Bronchial epithelial cell (primary cell): ENCODE measurements around the gene RAD21L1. TPM values are rescaled to one million over a fixed set of nuclear protein-coding genes. Genes with fewer than 3 reads are reported as not detected.

ENCODE experiments used
- DNase-seq: peaks from one replicate; pipeline ENCODE4 v3.0.0-alpha.2; 2010; ENCODE audit warnings: low read depth
- FAIRE-seq: peaks from 2 replicates; lab custom pipeline; 2011; peaks lifted over from hg19 to GRCh38; lab: Jason Lieb, UNC
- H3K27me3 ChIP-seq: 2 replicates; pipeline ENCODE4 v1.5.1; 2011; ENCODE audit warnings: low read length; ENCODE audit not compliant: control insufficient read depth, insufficient read depth
- H3K36me3 ChIP-seq: 2 replicates; pipeline ENCODE4 v1.5.1; 2011; ENCODE audit warnings: low read length; ENCODE audit not compliant: control insufficient read depth, insufficient read depth
- H3K4me3 ChIP-seq: 2 replicates; pipeline ENCODE4 v1.5.1; 2011; ENCODE audit warnings: mild to moderate bottlenecking, low read depth, low read length, control low read depth
- CTCF ChIP-seq: IDR thresholded peaks from 2 replicates; pipeline ENCODE4 v1.5.1; 2011; ENCODE audit warnings: mild to moderate bottlenecking, moderate library complexity, low read length, control low read depth, inconsistent platforms; ENCODE audit not compliant: insufficient read depth, severe bottlenecking
- total RNA-seq: library from RNA; depleted of rRNA; stranded (reverse); fragments of >200 nt; gene quantifications from 2 replicates; pipeline ENCODE4 v1.2.1, GENCODE V29; 2014

Gene RAD21L1
- total RNA-seq, 1 donor from 2014 or later: under 0.01 TPM

- H3K4me3 ChIP-seq: no peak overlapping the region
- no peak for TF ChIP-seq CTCF
- FAIRE-seq (no peak), DNase-seq (no peak)
- H3K36me3 ChIP-seq: no peaks in the 10 kb centered on the region
- no peaks in the 10 kb centered on the region for H3K27me3 ChIP-seq
Observed at GRCh38 chr20:1300083-1300840, 74.4 kb downstream of the RAD21L1 start.

DNA sequence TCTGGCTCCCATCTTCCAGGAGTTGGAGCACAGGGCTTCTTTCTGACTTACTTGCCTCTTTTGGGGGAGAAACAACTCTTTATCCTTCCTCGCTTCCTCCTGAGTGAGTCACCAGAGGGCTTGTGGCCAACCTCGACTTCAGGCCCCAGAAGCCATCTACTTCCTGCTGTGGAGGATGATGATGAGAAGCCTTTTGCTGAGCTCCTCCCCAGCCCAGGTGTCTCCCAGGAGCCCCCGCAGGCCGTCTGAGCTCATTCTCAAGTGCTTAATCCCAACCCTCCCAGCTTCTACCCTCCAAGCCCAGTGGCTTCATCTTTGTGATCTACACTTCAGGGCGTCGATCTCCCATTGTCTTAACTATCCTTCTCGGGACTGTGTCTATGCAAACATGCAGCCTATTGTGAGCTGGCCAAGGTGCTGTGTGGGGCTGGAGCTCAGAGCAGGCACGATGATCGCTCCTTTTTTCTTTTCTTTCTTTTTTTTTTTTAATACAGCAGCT, 75.2 kb downstream of the RAD21L1 start:
- DNase-seq (peak; percentile 66), FAIRE-seq (no peak)
- Histone ChIP-seq H3K4me3 (no peak overlapping the region), H3K36me3 (no peaks in the 10 kb centered on the region), H3K27me3 (no peaks in the 10 kb centered on the region)
- TF ChIP-seq CTCF: no peak

DNA sequence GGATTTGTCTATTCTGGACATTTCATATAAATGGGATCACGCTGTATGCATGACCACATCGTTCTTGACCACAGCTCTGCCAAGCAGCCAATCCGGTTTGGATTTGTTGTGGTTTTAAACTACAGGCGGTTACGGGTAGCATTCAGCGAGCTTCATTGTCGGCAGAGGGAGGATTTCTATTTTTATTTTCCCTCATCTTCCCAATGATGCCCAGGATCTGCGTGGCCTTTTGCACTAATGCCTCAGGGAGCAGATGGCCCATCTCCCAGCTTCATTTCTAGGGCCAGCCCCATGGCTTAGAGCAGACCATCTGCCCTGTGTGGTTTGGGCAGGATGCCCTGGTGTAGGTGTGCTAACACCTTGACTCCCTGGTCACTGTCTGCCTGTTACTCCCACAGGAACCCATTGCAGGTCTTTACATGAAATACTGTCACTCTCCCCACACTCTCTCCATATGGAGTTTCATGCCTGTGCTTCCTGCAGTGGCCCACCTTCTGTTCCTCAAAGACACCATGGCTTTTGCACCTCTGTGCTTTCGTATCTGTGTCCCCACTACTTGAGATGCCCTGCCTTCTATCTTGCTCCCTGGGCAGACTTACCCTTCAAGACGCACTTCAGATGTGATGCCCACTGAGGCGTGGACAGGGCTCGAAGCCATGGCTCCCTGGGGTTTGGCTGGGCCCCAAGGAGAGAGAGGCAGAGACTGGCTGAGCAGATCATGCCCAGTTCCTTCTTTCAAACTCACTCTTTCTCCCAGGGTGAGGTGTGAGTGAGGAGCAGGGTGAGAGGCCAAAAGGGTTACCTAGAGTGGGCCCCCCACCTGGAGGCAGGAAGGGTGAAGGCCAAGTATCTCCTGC, 77.1 kb downstream of the RAD21L1 start:
- no peaks in the 10 kb centered on the region for H3K27me3 ChIP-seq
- FAIRE-seq (no peak), DNase-seq (no peak)
- peaks cover 2% of the 10 kb centered on the region for H3K36me3 ChIP-seq
- H3K4me3 ChIP-seq: no peak overlapping the region
- TF ChIP-seq CTCF: no peak

GRCh38 chr20:1304710-1305515, 79.1 kb downstream of the RAD21L1 start:
- H3K36me3 ChIP-seq: peaks cover 6% of the 10 kb centered on the region
- FAIRE-seq (peak; percentile 32), DNase-seq (no peak)
- TF ChIP-seq CTCF: no peak
- no peak overlapping the region for H3K4me3 ChIP-seq
- H3K27me3 ChIP-seq: no peaks in the 10 kb centered on the region

Other genes with a start within 250 kb of the RAD21L1 start
- not detected in 2 replicates for gene RSPO4, start 223.7 kb upstream of the RAD21L1 start, total RNA-seq
- gene PSMF1, start 107.4 kb upstream of the RAD21L1 start, total RNA-seq: 20.3 and 20.7 TPM in 2 replicates
- gene TMEM74B, start 41.1 kb upstream of the RAD21L1 start, total RNA-seq: 0.38 TPM in 1 of 2 replicates, not detected in the other
- not detected in 2 replicates for gene C20orf202, start 22.6 kb upstream of the RAD21L1 start, total RNA-seq
- gene SNPH, start 40.2 kb downstream of the RAD21L1 start, total RNA-seq: 1.7 and 1.8 TPM in 2 replicates
- 96.4 and 176 TPM in 2 replicates for gene SDCBP2, start 103.1 kb downstream of the RAD21L1 start, total RNA-seq
- 46.9 and 69.3 TPM in 2 replicates for gene FKBP1A, start 167.0 kb downstream of the RAD21L1 start, total RNA-seq
- gene NSFL1C, start 240.8 kb downstream of the RAD21L1 start, total RNA-seq: 18.7 and 19.7 TPM in 2 replicates